Measurements from ENCODE around the gene MRPS15.

MRPS15 gene

DNA sequence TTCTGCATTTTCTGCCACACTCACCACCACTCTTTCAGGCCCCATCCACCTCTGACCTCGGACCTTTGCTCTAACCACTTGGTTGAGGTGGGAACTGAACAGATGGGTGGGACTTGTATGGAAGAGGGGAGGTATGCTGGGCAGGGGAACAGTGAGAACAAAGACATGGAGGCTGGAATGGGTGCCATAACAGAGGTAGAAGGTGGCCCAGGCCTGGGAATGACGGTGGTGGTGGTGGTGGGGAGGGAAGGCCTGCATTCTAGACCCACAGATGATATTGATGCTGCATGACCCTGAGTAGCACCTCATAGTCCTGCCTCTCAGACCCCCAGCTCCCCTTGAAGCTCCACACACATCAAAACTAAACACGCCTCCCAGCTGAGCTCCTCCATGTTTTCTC, 23.7 kb upstream of the MRPS15 start:
- peak overlapping the region; percentile 13; the same call in 1 of the 2 replicates for H3K27ac ChIP-seq
- TF ChIP-seq, protein P1, sequence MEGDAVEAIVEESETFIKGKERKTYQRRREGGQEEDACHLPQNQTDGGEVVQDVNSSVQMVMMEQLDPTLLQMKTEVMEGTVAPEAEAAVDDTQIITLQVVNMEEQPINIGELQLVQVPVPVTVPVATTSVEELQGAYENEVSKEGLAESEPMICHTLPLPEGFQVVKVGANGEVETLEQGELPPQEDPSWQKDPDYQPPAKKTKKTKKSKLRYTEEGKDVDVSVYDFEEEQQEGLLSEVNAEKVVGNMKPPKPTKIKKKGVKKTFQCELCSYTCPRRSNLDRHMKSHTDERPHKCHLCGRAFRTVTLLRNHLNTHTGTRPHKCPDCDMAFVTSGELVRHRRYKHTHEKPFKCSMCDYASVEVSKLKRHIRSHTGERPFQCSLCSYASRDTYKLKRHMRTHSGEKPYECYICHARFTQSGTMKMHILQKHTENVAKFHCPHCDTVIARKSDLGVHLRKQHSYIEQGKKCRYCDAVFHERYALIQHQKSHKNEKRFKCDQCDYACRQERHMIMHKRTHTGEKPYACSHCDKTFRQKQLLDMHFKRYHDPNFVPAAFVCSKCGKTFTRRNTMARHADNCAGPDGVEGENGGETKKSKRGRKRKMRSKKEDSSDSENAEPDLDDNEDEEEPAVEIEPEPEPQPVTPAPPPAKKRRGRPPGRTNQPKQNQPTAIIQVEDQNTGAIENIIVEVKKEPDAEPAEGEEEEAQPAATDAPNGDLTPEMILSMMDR (conservative IDR thresholded peaks at IDR 0.05), result no peak
- no peak for TF ChIP-seq ZFX (IDR thresholded peaks at IDR 0.05)

GRCh38 chr1:36487336-36487725, 23.1 kb upstream of the MRPS15 start:
- peak overlapping the region; percentile 13; the same call in 1 of the 2 replicates for H3K27ac ChIP-seq

- peak overlapping the region; percentile 29; the same call in 1 of the 2 replicates for H3K27ac ChIP-seq
- no peak for TF ChIP-seq ZFX (IDR thresholded peaks at IDR 0.05)
- TF ChIP-seq, protein P1 (conservative IDR thresholded peaks at IDR 0.05), result no peak
Observed at GRCh38 chr1:36486439-36487335, 22.5 kb upstream of the MRPS15 start.

GRCh38 chr1:36486093-36486438, 21.9 kb upstream of the MRPS15 start:
- TF ChIP-seq, protein P1 (conservative IDR thresholded peaks at IDR 0.05), result no peak
- TF ChIP-seq ZFX (IDR thresholded peaks at IDR 0.05), result no peak

GRCh38 chr1:36484099-36484498, 19.9 kb upstream of the MRPS15 start:
- H3K27ac ChIP-seq, result no peak overlapping the region
- TF ChIP-seq ZFX (IDR thresholded peaks at IDR 0.05), result no peak
- TF ChIP-seq, protein P1 (conservative IDR thresholded peaks at IDR 0.05), result no peak

More at GRCh38 chr1:36486093-36486438, 21.9 kb upstream of the MRPS15 start:
- no peak overlapping the region for H3K27ac ChIP-seq

DNA sequence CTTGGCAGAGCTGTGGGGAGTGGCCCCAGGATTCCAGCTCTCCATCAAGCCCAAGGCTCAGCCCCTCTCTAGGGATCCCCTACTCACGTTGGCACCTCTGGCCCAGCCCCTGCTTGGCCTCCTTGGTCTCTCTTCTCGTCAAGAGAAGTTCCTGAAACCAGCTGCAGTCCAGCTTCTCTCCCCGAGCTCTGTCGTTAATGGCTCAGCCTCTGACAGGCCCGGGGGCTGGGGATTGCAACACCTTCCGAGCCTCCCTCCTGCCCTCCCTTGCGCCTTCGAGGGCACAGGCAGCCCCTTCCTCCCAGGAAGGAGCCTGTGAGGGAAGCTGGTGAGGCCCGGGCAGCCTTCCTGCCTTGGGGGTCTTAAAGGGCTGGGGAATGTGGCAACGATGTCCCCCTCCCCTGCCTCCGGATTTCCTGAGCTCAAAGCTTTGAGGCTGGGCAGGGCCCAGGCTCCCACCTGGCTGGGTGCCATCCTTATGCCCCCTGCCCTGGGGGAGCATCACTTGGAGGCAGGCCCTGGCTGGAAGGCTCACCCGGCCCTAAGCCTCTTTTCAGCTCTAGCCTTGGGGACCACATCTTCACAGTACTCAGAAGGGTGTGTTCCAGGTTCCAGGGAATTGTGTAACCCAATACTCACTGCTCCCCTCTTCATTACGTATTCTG, 18.7 kb upstream of the MRPS15 start, which contains the start of gene CSF3R:
Gene CSF3R, minus strand, starts transcription at position 190 of the 665 bp plus-strand sequence. CDS start 3,417 bp downstream, outside the sequence.
- H3K27ac ChIP-seq, result no peak within 1 kb of the TSS
- TF ChIP-seq, protein P1 (conservative IDR thresholded peaks at IDR 0.05), result no peak
- no peak for TF ChIP-seq ZFX (IDR thresholded peaks at IDR 0.05)

DNA sequence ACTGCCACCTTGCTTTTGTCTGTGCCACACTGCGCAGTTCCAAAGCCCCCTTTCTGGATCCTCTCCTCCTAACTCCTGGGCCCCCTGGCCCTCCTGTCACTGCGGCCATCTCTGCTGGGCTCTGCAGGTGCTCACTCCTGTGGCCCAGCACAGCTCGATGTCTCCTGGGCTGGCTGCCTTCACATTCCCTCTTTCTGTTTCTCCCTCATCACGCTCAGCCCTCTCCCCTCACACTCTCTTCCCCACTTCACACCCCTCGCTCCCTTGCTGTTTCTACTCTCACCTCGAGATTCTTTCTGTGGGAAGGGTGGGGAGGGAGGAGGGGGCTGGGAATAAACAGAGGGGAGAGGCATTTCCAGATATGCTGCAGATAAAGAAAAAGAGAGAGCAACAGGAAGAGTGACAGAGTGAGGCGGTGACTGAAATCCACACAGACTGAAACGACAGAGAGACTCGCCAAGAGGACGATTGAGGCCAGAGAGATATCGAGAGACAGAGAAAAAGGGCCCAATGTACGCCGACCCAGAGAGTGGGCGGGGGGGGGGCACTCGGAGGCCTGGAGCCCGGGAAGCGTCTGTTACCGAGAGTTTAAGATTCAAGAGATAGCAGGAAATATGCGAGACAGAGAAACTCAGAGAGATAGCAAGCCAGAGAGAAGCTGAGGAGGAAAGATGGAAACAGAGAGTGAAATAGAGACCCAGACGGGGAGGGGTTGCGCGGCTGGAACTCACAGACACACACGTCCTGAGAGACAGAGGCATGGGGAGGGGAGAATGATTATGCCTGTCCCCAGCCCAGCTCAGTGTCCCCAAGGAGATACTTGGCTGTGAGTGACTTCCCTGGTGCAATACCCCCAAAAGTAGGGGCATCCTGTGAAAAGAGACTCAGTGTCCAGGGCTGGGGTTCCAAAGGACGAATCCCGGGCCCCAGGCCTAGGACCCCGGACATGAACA, 17.9 kb upstream of the MRPS15 start:
- TF ChIP-seq ZFX (IDR thresholded peaks at IDR 0.05), result no peak
- TF ChIP-seq, protein P1 (conservative IDR thresholded peaks at IDR 0.05), result no peak
- H3K27ac ChIP-seq, result no peak overlapping the region
